Tibial nerve (tissue), 4 donors: Measurements from ENCODE around the gene LMX1B. TPM values are rescaled to one million over a fixed set of nuclear protein-coding genes. Genes with fewer than 3 reads are reported as not detected.
A peak's percentile ranks its signal among the peaks of the same experiment; 100 is the strongest.

ENCODE experiments used
- DNase-seq, 2 donors: peaks; one replicate each; pipeline ENCODE4 v3.0.0-alpha.2; 2019; ENCODE audit warnings: low spot score in 2 of 2
- H3K27ac ChIP-seq, 4 donors: fragments of 200-600 bp; sonication (generic) in 3 of 4; one replicate each; pipeline ENCODE4 v1.5.1; 2017 to 2019; ENCODE audit warnings: mild to moderate bottlenecking in 1 of 4
- H3K27me3 ChIP-seq, 2 donors: fragments of 200-600 bp; sonication (generic) in 1 of 2; one replicate each; pipeline versions ENCODE4 v1.5.1 to v1.6.0; 2017 to 2019
- H3K36me3 ChIP-seq, 3 donors: fragments of 200-600 bp; sonication (generic); one replicate each; pipeline ENCODE4 v1.5.1; 2018 to 2019
- H3K4me1 ChIP-seq, 4 donors: fragments of 200-600 bp; sonication (generic) in 3 of 4; one replicate each; pipeline ENCODE4 v1.5.1; 2017 to 2019
- H3K4me3 ChIP-seq, 4 donors: fragments of 200-600 bp; sonication (generic) in 3 of 4; one replicate each; pipeline ENCODE4 v1.5.1; 2017 to 2019; ENCODE audit warnings: mild to moderate bottlenecking in 1 of 4, moderate library complexity in 1 of 4
- H3K9me3 ChIP-seq, 4 donors: fragments of 200-600 bp; sonication (generic) in 3 of 4; one replicate each; pipeline ENCODE4 v1.5.1; 2017 to 2019
- EP300 ChIP-seq, 2 donors: sonication (generic); formaldehyde crosslinking; IDR thresholded peaks; one replicate each; pipeline ENCODE4 v1.6.1; 2017; ENCODE audit warnings: antibody characterized with exemption in 2 of 2, mild to moderate bottlenecking in 1 of 2
- POLR2A ChIP-seq, 2 donors: fragments of 450-650 bp; IDR thresholded peaks; one replicate each; pipeline ENCODE4 v1.6.1; 2017; ENCODE audit warnings: antibody characterized with exemption in 2 of 2, mild to moderate bottlenecking in 2 of 2, moderate library complexity in 2 of 2
- WGBS, 2 donors: methylation state at CpG; one replicate each; pipeline ENCODE4 v1.1.5; 2018; 5-methylcytosine and 5-hydroxymethylcytosine counted together
- total RNA-seq, 4 donors: library from RNA; depleted of rRNA; stranded (reverse); fragments of >200 nt; gene quantifications; one replicate each; pipeline ENCODE4 v1.1.0, GENCODE V29; 2016
- TF ChIP-seq, protein P1 (sequence below), 5 experiments: fragments of 200-600 bp in 3 of 5; fragments of 450-650 bp in 2 of 5; sonication (generic) in 3 of 5; IDR thresholded peaks; one replicate each; pipeline ENCODE4 v1.5.1; 2016 to 2019; ENCODE audit warnings: antibody characterized with exemption in 5 of 5, mild to moderate bottlenecking in 3 of 5, moderate library complexity in 2 of 5

LMX1B gene
- total RNA-seq, 4 donors from 2014 or later, result 0.60 to 1.5 (median 0.78) TPM; not detected in 1

DNA sequence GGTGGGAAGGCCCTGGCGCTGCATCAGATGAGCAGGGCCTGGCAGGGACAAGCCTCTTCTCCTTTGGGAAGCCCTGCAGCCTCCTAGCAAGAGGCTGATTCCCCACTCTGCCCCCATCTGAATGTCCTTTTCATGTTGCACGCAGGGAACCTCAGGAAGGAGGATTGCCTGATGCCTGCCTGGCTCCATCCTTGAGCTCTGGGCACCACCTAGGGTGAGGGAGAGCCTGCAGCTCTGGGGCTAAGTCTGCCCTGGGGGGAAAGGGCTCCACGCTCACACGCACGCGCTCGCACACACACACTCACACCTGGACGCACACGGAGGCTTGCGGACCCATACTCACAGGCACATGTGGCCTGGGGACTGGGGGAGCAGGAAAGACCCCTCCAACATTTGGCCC is 86.6 kb downstream of the LMX1B start:
- Histone ChIP-seq H3K36me3 (no peaks in the 10 kb centered on the region), H3K4me1 (peaks cover 0 to 9% (median 5%) of the 10 kb centered on the region in 4 donors), H3K4me3 (no peak overlapping the region), H3K27me3 (peaks cover 0 to 45% of the 10 kb centered on the region in 2 donors), H3K27ac (no peak overlapping the region), H3K9me3 (no peaks in the 10 kb centered on the region)
- no peak for DNase-seq
- WGBS, 2 donors, result 83 to 88% methylated on average over 2 to 10 of the region's 10 CpGs
- TF ChIP-seq EP300 (IDR thresholded peaks at IDR 0.05) (no peak), POLR2A (IDR thresholded peaks at IDR 0.05) (no peak)
- TF ChIP-seq, protein P1, sequence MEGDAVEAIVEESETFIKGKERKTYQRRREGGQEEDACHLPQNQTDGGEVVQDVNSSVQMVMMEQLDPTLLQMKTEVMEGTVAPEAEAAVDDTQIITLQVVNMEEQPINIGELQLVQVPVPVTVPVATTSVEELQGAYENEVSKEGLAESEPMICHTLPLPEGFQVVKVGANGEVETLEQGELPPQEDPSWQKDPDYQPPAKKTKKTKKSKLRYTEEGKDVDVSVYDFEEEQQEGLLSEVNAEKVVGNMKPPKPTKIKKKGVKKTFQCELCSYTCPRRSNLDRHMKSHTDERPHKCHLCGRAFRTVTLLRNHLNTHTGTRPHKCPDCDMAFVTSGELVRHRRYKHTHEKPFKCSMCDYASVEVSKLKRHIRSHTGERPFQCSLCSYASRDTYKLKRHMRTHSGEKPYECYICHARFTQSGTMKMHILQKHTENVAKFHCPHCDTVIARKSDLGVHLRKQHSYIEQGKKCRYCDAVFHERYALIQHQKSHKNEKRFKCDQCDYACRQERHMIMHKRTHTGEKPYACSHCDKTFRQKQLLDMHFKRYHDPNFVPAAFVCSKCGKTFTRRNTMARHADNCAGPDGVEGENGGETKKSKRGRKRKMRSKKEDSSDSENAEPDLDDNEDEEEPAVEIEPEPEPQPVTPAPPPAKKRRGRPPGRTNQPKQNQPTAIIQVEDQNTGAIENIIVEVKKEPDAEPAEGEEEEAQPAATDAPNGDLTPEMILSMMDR (IDR thresholded peaks at IDR 0.05), result no peak

DNA sequence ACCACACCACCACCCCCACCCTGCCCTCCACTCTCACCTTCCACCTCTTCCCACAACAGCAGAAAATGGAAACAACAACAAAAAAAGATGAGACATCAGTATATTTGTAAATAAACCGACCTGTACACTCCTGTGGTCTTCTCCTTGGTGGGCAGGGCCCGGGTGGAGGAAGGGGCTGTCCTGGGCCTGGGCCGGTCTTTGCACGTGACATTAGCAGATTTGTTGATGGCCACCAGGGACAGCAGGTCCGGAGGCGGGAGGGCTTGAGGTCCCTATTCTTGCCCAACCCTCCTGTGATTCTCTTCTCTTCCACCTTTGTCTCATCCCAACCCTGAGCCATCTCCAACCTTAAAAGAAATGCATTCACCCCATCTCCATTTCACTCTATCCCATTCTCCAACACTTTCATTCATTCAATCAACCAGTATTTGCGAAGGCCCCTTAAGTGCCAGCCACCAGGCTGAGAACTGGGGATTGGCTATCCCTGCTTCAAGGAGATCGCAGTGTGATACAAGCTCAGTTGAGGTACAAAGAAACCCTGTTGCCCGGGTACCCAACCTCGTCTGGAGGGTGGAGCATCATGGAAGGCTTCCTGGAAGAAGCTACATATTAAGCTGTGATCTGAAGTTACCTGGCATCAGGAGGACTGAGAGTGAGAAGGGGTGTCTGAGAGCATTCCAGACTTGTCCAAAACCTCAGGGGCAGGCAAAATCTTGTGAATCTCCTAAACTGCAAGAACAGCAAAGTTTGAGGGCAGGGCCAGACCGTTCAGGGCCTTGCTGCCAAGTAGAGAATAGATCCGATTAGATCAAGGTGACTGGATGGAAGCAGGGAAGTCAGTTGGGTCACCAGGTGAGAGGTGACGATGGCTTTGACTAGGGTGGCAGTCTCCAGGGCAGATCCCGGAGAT is 87.4 kb downstream of the LMX1B start:
- Histone ChIP-seq H3K9me3 (no peaks in the 10 kb centered on the region), H3K36me3 (no peaks in the 10 kb centered on the region), H3K27ac (no peak overlapping the region), H3K27me3 (peaks cover 0 to 54% of the 10 kb centered on the region in 2 donors), H3K4me3 (no peak overlapping the region), H3K4me1 (peaks cover 0 to 16% (median 9%) of the 10 kb centered on the region in 4 donors)
- TF ChIP-seq, protein P1 (IDR thresholded peaks at IDR 0.05), result no peak
- TF ChIP-seq POLR2A (IDR thresholded peaks at IDR 0.05) (no peak), EP300 (IDR thresholded peaks at IDR 0.05) (no peak)
- 63 to 69% methylated on average over 14 of the region's 14 CpGs for WGBS, 2 donors
- DNase-seq, result no peak

DNA sequence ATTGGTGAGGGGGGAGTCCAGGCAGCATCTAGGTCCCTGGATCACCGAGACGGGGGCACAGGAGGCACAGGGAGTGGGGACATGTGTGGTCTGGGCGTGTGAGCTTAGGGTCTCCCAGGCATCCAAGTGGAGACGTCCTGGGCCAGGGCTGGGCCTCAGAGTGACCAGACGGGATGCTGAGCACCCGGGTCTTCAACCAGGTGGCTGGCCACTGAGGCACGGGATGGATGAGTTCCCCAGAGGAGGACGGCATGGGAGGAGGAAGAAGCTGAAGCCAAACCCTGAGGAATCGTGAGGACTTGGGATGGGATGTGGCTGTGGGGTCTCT is 88.0 kb downstream of the LMX1B start:
- no peak for DNase-seq
- Histone ChIP-seq H3K4me3 (no peak overlapping the region), H3K9me3 (no peaks in the 10 kb centered on the region), H3K4me1 (peaks cover 0 to 16% (median 9%) of the 10 kb centered on the region in 4 donors), H3K27me3 (peaks cover 0 to 60% of the 10 kb centered on the region in 2 donors), H3K27ac (no peak overlapping the region), H3K36me3 (no peaks in the 10 kb centered on the region)
- TF ChIP-seq, protein P1 (IDR thresholded peaks at IDR 0.05), result no peak
- TF ChIP-seq POLR2A (IDR thresholded peaks at IDR 0.05), result no peak
- TF ChIP-seq EP300 (IDR thresholded peaks at IDR 0.05), result no peak
- 81 to 88% methylated on average over 9 of the region's 9 CpGs for WGBS, 2 donors

DNA sequence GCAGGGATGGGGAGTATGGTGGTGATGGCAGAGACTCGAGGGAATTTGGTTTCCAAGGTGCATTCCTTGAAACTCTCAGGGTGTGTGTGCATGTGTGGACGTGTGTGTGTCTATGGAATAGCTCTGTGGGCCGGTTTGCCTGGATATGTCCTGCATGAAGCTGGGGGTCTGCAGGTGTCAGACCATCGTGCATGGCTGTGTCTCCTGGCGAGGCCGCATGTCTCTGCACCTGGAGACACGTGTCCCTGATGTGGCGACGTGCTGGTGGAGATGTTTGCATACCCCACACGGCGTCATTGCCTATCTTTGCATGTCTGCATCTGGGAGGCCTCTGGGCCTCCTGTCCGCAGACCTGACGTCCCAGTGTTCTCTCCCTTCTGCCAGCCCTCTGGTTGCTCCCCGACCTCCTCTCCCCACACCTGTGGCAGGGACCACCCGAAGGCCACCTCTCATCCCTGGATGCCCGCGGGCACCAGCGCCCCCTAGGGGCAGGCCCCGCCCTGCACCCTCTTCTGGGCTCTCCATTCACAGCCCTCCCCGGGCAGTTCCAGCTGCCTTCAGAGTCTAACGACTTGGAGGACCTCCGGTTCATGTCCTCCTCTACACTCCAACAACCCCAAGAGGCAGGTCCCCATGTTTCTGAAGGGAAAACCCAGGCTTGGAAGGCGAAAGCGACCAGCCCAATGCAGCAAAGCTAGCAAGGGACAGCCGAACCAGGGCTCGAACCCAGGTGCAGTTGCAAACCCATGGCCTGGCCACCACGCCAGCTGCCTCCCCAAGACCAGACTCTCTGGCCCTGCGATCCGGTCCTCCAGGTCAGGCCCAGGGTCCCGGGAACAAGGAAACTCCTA is 88.6 kb downstream of the LMX1B start:
- H3K27me3 ChIP-seq, result peaks cover 0 to 66% of the 10 kb centered on the region in 2 donors
- TF ChIP-seq, protein P1 (IDR thresholded peaks at IDR 0.05), result peak; percentile 23 to 37 (median 30)
- TF ChIP-seq POLR2A (IDR thresholded peaks at IDR 0.05), result no peak
- DNase-seq, result no peak
- peaks cover 0 to 16% (median 9%) of the 10 kb centered on the region in 4 donors for H3K4me1 ChIP-seq
- no peaks in the 10 kb centered on the region for H3K9me3 ChIP-seq
- H3K36me3 ChIP-seq, result no peaks in the 10 kb centered on the region
- no peak overlapping the region for H3K4me3 ChIP-seq
- WGBS, 2 donors, result 53 to 55% methylated on average over 29 to 30 of the region's 30 CpGs
- no peak overlapping the region for H3K27ac ChIP-seq
